NCI-H2107 (cell line): ENCODE data around the gene USF3.

ENCODE experiments used
- DNase-seq: peaks from one replicate; lab custom pipeline; 2025; lab: John Stamatoyannopoulos, UW

USF3 gene

DNA sequence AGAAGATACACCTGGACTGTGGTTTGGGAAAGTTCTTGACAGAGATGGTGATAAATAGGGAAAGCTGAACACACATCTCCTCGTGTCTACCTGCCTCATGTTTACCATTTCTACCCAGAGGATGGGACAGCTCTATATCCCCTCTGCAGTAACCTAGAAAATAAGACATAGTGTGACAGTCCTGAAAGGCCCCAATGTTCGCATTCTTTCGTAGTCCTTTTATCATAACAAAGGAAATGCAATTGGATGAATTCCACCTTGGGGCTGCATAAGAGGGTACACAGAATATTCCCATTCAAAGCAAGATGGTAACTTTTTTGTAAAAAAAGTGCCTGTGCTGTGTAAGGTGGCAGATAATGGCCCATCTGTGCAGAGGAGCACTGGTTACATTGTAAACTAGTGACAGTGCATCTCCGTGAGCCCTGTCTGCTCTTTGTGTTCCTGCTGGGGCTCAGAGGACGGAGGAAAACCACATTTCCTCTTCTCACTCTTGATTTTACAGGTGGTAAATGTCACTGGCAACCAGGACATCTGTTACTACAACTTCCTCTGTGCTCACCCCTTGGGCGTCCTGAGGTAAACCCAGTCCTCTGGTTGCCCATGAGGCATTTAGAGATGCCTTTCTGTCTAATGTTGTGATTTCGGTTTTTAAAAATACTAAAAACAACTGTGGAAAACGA, 89.8 kb downstream of the USF3 start:
- no peak for DNase-seq

DNA sequence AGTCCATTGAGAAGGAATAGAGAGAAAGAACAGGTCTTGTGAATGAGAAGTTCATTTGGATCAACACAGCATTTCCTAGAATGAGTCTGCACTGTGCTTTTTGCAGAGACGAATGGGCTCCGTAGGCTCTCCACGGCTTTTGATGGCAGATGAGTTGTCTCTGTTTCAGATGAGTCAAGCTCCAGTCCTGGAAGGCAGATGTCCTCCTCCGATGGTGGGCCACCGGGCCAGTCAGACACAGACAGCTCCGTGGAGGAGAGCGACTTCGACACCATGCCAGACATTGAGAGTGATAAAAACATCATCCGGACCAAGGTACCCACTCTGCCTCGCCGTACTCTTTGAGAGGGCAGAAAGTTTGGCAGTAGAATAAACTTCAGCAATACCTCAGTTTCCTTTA, 93.6 kb downstream of the USF3 start:
- DNase-seq = no peak

GRCh38 chr3:113602256-113602655, 94.2 kb downstream of the USF3 start:
- no peak for DNase-seq

GRCh38 chr3:113601240-113601639, 95.2 kb downstream of the USF3 start:
- no peak for DNase-seq

DNA sequence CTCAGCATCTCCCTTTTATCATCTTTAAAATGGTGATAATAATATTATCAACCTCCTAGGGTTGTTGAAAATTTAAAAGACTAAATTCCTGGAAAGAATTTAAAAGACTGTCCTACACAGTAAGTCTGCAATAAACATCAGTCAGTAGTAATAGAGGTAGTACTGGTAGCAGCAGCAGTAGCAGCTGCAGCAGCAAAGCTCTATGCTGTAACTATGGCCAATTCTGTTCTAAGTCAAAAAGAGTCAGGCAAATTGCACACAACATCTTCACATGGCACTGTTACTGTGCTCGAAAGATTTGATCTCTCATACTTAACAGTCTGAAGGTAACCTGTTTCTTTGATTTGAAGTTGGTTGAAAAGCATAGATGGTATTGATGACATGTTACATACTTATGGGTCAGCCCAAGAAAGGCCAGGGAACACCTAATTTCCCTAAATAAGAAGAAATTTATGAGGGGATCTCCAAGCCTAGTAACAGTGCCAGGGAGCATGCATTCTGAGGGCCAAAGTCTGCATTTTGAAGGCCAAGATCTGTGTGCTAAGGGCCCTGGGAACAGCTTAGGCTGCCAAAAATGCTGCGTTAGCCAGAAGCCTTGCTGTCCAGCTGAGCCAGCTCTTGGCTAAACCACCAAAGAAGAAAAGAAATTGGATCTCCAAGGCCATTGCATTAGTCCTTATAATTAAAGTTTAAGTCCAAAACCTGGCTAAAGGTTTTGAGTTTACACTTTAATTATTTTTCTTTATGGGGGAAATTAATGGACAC, 95.8 kb downstream of the USF3 start:
- DNase-seq = no peak
